ENCODE measurements around the gene CD68.
"Not testable (repeated sequence)": the region's sequence is repeated elsewhere in the genome, so short reads cannot be mapped to it uniquely, and the experiment has no call there.

Gene CD68

DNA sequence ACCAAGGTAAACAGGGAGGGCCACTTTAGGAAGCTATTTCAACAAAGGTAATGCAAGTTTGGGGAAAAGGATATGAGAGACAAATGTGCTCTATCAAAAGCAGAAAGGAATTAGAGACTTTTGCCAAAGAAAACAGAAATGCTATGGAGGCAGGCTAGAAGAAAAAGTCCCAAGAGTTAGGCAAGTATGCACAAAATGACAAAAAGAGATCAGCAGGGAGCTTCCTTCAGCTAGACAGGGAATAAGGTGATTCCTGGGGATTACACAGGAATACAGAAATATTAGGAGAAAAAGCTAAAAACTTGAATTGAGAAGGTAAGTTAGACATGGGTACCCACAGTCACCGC lies 32.8 kb downstream of the CD68 start:
- no peak for DNase-seq

DNA sequence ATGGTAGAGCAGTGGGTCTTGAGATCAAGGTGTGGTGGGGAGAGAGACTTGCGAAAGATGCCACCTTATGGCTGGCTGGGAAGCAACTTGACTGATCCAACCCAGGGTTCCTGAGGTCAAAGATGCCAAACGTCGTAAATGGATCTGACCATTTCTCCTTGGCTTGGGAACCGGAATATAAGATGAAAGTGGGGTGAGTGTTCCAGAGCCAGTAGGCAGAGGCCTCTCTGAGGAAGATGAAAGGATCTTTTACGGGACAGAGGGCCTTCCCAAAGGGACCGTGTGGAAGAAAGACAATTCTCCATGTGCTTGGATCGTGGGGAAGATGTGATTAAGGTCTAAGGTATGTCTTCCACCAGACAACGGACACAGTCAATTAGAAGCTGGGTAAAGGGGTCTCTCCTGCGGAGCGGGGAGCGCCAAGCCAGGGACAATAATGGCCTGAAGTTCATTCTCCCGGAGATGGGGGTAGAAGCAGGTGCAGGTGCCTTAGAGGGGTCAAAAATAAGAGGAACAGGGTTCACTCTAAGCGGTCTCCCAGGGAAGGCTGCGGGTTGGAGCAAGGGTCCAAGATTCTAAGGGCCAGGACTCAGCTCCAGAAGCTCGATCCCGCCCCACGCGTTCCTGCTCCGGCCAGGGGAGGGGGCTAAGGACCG lies 34.5 kb downstream of the CD68 start:
- no peak for DNase-seq

DNA sequence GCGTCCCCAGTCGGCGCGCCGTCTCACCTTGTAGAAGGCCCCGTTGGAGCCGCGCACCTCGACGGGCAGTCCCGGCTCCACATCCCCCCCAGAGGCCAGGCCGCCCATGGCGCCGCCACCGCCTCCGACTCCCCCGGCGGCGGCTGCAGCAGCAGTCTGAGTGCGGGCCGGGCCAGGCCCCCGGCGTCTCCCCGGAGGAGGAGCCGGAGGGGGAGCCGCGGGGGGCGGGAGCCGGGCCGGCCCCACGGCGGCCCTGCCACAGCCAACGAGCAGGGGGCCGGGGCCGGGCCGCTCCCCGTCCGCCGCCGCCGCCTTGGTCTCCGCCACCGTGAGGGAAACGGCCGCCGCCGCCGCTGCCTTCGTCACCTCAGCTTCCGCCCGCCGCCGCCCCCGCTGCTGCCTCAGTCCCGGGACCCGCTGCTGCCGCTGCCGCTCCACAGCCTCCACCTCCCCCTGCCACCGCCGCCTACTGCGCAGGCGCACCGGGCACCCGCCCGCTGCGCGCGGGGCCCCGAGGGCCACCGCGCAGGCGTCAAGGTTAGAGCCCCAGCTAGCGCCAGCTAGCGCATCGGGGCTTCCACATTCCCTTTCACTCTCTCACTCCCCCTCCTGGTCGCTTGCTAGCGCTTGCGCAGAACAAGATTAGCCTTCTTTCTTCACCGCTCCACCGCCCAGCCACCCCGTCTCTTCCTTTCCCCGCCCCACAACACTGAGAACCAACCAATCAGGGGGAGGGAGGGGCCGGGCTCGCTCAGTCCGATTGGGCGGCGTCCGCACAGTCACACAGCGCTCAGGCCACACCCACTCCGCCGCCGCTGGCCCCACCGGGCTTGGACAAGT lies 35.2 kb downstream of the CD68 start, which contains the start of gene FXR2:
TSS of gene FXR2 (minus strand) at position 473 of the 840 bp plus-strand sequence. CDS start at position 108, 365 bp downstream.
- DNase-seq = peak; percentile 91 to 100 (median 99)

DNA sequence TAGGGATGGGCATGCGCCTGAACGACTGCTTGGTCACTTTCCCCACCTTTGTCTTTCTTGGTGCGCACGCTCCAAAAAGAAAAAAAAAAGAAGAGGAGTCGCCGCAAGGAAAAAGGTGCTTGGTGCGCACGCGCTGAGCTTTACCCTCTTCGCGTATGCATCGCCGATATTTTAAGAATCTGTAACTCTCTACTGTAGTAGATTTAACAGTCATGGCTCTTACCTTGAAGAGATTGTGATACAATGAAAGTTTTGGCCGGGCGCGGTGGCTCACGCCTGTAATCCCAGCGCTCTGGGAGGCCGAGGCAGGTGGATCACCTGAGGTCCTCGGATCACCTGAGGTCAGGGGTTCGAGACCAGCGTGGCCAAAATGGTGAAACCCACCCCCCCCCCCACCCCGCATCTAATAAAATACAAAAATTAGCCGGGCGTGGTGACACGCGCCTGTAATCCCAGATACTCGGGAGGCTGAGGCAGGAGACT lies 35.9 kb downstream of the CD68 start:
- DNase-seq = no peak

DNA sequence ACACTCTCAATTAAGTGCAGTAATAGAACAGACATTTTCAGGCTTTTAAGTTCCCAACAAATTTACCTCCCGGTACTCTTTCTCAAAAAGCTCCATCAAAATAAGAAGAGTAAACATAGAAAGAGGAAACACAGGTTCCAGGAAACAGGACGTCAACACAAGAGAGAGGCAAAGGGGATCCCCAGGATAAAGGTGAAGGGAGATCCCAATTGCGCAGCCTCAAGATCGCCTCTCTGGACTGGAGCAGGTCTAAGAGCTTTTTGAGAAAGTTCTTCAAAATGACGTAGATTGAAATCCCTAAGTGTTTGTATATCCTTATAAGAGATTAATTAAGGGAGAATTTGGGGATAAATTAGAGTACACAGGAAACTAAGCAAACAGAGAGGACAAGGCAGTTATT lies 39.2 kb downstream of the CD68 start:
- DNase-seq = no peak

DNA sequence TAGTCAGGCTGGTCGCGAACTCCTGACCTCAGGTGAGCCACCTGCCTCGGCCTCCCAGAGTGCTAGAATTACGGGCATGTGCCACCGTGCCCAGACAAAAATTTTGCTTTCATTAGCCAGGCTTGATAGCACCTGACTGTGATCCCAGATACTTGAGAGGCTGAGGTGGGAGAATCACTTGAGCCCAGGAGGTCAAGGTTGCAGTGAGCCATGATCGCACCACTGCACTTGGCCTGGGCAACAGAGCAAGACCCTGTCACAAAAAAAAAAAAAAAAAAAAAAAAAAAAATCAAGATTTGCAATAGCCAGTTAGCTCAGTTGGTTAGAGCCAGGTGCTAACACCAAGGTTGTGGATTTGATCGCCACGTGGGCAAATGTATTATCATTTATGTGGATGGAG lies 41.4 kb downstream of the CD68 start:
- no peak for DNase-seq

DNA sequence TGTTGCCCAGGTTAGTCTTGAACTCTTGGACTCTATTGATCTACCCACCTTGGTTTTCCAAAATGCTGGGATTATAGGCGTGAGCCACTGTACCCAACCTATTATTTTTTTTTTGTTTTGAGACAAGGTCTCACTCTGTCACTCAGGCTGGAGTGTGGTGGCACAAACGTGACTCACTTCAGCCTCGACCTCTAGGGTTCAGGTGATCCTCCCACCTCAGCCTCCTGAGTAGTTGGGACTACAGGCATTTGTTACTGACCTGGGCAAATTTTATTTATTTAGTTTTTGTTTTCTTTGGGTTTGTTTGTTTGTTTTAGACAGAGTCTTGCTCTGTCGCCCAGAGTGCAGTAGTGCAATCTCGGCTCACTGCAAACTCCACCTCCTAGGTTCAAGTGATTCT lies 44.2 kb downstream of the CD68 start:
- no peak for DNase-seq

DNA sequence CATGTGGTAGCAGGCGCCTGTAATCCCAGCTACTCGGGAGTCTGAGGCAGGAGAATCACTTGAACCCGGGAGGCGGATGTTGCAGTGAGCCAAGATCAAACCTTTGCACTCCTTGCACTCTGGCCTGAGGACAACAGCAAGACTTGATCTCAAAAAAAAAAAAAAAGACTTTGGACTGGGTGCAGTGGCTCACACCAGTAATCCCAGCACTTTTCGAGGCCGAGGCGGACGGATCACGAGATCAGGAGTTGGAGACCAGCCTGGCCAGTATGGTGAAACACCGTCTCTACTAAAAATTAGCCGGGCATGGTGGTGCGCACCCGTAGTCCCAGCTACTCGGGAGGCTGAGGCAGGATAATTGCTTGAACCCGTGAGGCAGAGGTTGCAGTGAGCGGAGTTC lies 46.3 kb downstream of the CD68 start:
- DNase-seq = not testable (repeated sequence)

DNA sequence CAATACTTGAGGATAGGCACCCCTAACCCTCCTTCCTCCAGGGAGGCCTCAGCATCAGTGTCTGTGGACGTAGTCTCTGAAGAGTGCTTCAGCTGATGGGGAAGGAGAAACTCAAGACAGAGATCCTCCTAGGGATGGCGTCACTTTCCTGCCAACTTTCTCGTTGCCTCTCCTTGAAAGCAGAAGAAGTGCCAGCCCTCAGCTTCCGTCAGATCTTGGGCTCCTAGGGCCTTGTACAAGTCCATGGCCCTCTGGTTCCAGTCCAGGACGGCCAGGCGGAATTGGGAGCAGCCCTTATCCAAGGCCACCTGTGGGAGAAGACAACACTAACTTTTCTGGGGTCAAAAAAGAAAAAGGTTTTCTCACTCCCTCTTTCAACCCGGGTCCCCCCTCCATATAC lies 46.9 kb downstream of the CD68 start:
- DNase-seq = peak in 8 of 58 donors; percentile 6 to 20 (median 12)

DNA sequence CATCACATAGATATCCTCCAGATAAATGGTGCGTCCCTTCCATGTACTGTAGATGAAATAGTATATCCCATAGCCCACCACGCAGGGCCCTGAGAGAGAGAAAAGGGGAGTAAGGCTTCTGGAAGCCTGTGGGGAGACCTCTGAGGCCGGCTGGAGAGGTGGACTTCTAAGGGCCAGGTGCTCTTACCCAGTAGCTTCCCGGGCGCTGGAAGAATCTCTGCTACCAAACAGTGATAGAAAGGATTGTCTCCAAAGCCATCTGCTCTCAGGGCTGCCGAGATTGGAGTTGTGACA lies 47.5 kb downstream of the CD68 start:
- DNase-seq = peak in 3 of 58 donors; percentile 15 to 22 (median 18)

DNA sequence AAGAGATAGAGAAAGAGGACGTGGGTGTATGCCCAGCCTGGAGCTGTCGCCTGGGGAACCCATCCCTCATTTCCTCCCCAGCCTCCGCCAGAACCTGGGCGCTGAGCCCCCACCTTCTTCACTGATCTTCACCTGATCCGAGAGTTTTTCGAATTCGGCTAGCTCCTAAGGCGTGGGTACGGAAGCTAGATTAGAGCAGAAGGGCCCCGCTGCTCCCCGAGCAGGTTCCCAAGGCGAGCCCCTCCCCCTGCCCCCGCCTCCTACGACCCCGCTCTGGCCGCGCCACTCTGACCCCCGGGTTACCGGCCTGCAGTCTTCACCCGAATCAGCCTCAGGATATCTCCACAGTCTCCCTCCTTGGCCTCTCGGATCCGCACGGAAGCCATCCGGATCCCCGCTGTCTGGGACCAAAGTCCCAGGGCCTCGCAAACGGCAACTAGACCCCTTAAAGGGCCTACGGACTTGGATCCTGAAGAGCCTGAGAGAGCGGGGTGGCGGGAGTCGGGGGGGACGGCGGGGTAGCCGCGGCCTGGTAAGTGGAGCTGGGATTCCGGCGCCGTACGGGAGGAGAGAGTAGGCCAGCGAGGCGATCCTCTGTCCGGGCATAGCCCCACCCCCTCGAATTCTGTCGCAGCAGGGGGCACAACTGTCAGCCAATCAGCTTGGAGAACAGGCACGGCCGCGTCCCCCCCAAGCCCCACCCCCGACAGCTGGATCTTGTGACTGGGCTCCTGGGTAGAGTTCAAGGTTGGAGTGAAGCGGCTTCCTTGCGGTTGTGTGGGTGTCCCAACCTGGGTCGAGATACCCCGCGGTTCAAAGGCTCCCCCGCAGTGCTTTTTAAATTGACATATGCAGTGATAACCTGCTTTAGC lies 48.0 kb downstream of the CD68 start, which contains the start of gene SAT2:
TSS of gene SAT2 (minus strand) at position 572 of the 872 bp plus-strand sequence. CDS start at position 386, 186 bp downstream.
- peak; percentile 52 to 97 (median 92) for DNase-seq

DNA sequence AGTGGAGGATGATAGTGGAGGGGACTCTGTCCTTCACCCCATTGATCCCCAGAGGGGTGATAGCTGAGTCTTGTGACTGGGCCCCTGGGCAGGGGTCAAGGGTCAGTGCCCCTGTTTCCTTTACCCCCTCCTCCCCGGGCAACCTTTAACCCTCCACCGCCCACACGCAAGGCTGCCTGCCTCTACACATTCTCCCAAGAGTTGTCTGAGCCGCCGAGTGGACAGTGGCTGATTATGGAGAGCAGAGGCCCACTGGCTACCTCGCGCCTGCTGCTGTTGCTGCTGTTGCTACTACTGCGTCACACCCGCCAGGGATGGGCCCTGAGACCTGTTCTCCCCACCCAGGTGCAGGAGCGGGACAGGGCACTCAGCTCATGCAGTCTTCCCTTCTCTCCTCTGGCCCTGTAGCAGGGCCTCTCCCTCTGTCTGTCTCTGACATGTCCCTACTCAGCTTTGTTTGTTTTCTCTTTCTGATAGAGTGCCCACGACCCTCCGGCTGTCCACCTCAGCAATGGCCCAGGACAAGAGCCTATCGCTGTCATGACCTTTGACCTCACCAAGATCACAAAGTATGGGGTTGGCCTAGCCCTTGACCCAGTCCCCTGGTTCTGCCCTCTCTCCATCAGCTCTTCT lies 50.6 kb downstream of the CD68 start, which contains the start of gene SHBG:
TSS of gene SHBG (plus strand) at position 197 of the 633 bp plus-strand sequence. CDS start at position 235, 38 bp downstream.
- no peak for DNase-seq
